Measurements from ENCODE around the gene PTK7.

DNA sequence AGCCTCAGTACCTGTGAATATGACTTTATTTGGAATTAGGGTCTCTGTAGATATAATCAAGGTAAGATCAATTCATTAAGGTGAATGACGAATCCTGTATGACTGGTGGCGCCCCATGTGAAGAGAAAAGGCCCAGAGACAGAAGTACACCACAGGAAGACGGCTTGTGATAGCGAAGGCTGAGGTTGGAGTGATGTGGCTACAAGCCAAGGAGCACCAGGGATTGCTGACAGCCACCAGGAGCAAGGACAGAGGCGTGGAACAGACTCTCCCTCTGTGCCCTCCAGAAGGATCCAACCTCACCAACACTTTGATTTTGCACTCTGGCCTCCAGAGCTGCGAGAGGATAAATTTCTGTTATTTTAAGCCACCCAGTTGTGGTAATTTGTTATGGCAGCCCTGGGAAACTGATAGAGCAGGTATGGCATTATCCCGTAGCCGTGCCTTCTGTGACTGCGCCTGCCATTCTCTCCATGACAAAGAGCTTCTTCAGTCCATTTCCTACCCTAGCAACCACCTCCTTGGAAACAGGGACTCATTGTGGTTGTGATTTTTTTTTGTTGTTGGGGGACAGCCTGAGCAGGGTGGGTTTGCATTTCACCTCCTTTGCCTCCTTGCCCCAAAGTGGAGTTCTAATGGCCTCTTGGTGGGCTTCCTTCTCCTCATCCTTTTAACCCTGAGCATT is 29.6 kb downstream of the PTK7 start:
- no peak for TF ChIP-seq POLR2AphosphoS5 (IDR thresholded peaks at IDR 0.05)
- TF ChIP-seq EP300 (IDR thresholded peaks at IDR 0.05): no peak
- TF ChIP-seq, protein P1, sequence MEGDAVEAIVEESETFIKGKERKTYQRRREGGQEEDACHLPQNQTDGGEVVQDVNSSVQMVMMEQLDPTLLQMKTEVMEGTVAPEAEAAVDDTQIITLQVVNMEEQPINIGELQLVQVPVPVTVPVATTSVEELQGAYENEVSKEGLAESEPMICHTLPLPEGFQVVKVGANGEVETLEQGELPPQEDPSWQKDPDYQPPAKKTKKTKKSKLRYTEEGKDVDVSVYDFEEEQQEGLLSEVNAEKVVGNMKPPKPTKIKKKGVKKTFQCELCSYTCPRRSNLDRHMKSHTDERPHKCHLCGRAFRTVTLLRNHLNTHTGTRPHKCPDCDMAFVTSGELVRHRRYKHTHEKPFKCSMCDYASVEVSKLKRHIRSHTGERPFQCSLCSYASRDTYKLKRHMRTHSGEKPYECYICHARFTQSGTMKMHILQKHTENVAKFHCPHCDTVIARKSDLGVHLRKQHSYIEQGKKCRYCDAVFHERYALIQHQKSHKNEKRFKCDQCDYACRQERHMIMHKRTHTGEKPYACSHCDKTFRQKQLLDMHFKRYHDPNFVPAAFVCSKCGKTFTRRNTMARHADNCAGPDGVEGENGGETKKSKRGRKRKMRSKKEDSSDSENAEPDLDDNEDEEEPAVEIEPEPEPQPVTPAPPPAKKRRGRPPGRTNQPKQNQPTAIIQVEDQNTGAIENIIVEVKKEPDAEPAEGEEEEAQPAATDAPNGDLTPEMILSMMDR (IDR thresholded peaks at IDR 0.05): no peak
